Gastroesophageal sphincter (tissue), 4 donors: Measurements from ENCODE around the gene ATF3. TPM values are rescaled to one million over a fixed set of nuclear protein-coding genes. Genes with fewer than 3 reads are reported as not detected.

Source experiments
- ATAC-seq: fragments of 150-250 bp; one replicate; pipeline ENCODE4 v1.9.1; 2016; ENCODE audit warnings: mild to moderate bottlenecking, moderate library complexity
- H3K27ac ChIP-seq, 4 donors: fragments of 200-600 bp; sonication (generic) in 3 of 4; 1 replicate in 3 of 4; 2 replicates in 1 of 4; pipeline ENCODE4 v1.5.1; 2016 to 2019
- H3K27me3 ChIP-seq: fragments of 200-600 bp; sonication (generic); one replicate; pipeline ENCODE4 v1.5.1; 2019
- H3K36me3 ChIP-seq, 2 donors: fragments of 200-600 bp; sonication (generic); one replicate each; pipeline ENCODE4 v1.5.1; 2019; ENCODE audit warnings: control low read depth in 1 of 2
- H3K4me1 ChIP-seq, 3 donors: fragments of 200-600 bp; sonication (generic); 1 replicate in 2 of 3; 2 replicates in 1 of 3; pipeline ENCODE4 v1.5.1; 2016 to 2019; ENCODE audit warnings: control low read depth in 2 of 3
- H3K4me3 ChIP-seq, 2 donors: fragments of 200-600 bp; sonication (generic); one replicate each; pipeline ENCODE4 v1.5.1; 2019; ENCODE audit warnings: mild to moderate bottlenecking in 1 of 2, moderate library complexity in 1 of 2
- H3K9me3 ChIP-seq, 3 donors: fragments of 200-600 bp; sonication (generic); one replicate each; pipeline ENCODE4 v1.5.1; 2017 to 2019; ENCODE audit warnings: control low read depth in 2 of 3
- CTCF ChIP-seq, 4 experiments: fragments of 200-600 bp in 2 of 4; fragments of 450-650 bp in 2 of 4; sonication (generic) in 1 of 4; IDR thresholded peaks; one replicate each; pipeline ENCODE4 v1.5.1; 2017 to 2019; ENCODE audit warnings: antibody characterized with exemption in 4 of 4, mild to moderate bottlenecking in 2 of 4, moderate library complexity in 2 of 4
- EP300 ChIP-seq: sonication (generic); formaldehyde crosslinking; IDR thresholded peaks from one replicate; pipeline ENCODE4 v1.6.1; 2017; ENCODE audit warnings: antibody characterized with exemption, mild to moderate bottlenecking
- POLR2A ChIP-seq, 2 donors: fragments of 450-650 bp; IDR thresholded peaks; one replicate each; pipeline ENCODE4 v1.6.1; 2017; ENCODE audit warnings: antibody characterized with exemption in 2 of 2, mild to moderate bottlenecking in 2 of 2, moderate library complexity in 1 of 2
- POLR2AphosphoS5 ChIP-seq: sonication (generic); formaldehyde crosslinking; IDR thresholded peaks from one replicate; pipeline ENCODE4 v1.6.1; 2017; ENCODE audit warnings: antibody characterized with exemption
- WGBS, 2 donors: methylation state at CpG; one replicate each; pipeline ENCODE4 v1.1.5; 2018; ENCODE audit warnings: low coverage in 1 of 2; 5-methylcytosine and 5-hydroxymethylcytosine counted together
- total RNA-seq, 4 donors: library from RNA; depleted of rRNA; stranded (reverse); fragments of >200 nt; gene quantifications; one replicate each; pipeline ENCODE4 v1.1.0, GENCODE V29; 2016

Gene ATF3
- total RNA-seq, 4 donors from 2014 or later: 4.0 to 17.2 (median 9.4) TPM

DNA sequence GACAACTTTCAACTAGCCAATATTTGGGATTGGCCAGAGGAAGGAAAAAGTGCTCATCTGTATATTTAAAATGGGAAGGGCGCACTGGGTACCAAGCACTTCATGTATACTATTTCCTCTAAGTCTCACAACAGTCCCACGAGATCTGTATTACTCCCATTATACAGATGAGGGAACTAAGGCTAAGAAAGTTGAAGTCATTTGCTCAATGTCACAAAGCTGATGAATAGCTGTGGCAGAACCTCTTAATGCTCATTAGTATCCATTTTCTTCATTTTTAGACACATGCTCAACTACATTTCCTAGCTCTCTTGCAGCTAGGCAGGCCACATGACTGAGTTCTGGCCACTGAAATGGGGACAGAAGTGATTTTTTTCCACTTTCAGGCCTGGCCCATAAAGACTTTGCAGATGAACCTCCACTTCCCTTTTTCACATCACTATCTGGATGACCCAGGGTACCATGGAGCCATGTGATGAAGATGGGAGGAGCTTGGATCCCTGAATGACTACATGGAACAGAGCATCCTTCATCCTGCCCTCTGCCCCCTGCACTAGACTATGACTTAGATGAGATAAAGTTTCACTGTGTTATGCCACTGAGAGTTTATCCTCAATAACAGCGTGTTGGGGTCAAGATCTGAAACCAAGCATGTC is 31.8 kb downstream of the ATF3 start:
- Histone ChIP-seq H3K27me3 (no peaks in the 10 kb centered on the region), H3K36me3 (no peaks in the 10 kb centered on the region), H3K27ac (no peak overlapping the region), H3K9me3 (peaks cover 0 to 10% (median 0%) of the 10 kb centered on the region in 3 donors), H3K4me1 (peaks cover 0 to 20% (median 8%) of the 10 kb centered on the region in 3 donors), H3K4me3 (no peak overlapping the region)
- no peak for ATAC-seq
- TF ChIP-seq POLR2AphosphoS5: no peak
- TF ChIP-seq POLR2A (IDR thresholded peaks at IDR 0.05): no peak
- no peak for TF ChIP-seq CTCF (IDR thresholded peaks at IDR 0.05)
- TF ChIP-seq EP300: no peak
- WGBS, 2 donors: 95 to 100% methylated on average over 3 of the region's 3 CpGs

GRCh38 chr1:212641956-212642355 is 33.4 kb downstream of the ATF3 start:
- no peak overlapping the region for H3K27ac ChIP-seq
- peaks cover 0 to 10% (median 0%) of the 10 kb centered on the region in 3 donors for H3K9me3 ChIP-seq
- H3K27me3 ChIP-seq: no peaks in the 10 kb centered on the region
- ATAC-seq: no peak
- H3K4me1 ChIP-seq: peaks cover 0 to 4% (median 0%) of the 10 kb centered on the region in 3 donors
- H3K36me3 ChIP-seq: no peaks in the 10 kb centered on the region
- no peak overlapping the region for H3K4me3 ChIP-seq
- whole genome bisulfite sequencing, 2 donors: 80 to 100% methylated on average over 1 of the region's 1 CpG
- TF ChIP-seq EP300 (no peak), CTCF (IDR thresholded peaks at IDR 0.05) (no peak), POLR2A (IDR thresholded peaks at IDR 0.05) (no peak), POLR2AphosphoS5 (no peak)

DNA sequence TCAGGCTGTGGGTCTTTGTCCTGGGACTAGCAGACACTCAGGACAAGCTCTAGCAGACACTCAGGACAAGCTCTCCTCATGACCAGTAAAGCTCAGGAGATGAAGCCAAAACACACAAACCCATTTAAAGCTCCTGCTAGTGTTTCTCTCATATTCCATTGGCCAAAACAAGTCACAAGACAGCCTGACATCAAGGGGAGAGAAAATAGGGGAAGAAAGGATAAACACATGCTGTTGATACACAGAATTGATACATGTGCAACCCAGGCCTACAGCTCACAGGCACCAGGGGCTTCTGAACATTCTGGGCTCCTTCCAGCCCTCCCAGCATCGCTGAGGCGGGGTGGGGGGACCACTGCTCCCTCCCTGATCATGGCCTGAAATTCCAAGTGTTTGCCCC is 35.3 kb downstream of the ATF3 start:
- no peak for ATAC-seq
- Histone ChIP-seq H3K27ac (no peak overlapping the region), H3K9me3 (peaks cover 0 to 10% (median 0%) of the 10 kb centered on the region in 3 donors), H3K4me1 (no peaks in the 10 kb centered on the region), H3K4me3 (no peak overlapping the region), H3K27me3 (no peaks in the 10 kb centered on the region), H3K36me3 (no peaks in the 10 kb centered on the region)
- WGBS, 2 donors: 90% methylated on average over 2 of the region's 2 CpGs; no CpG with 5 or more reads in 1 of the 2 donors
- TF ChIP-seq CTCF (IDR thresholded peaks at IDR 0.05): no peak
- no peak for TF ChIP-seq POLR2A (IDR thresholded peaks at IDR 0.05)
- no peak for TF ChIP-seq EP300
- TF ChIP-seq POLR2AphosphoS5: no peak

DNA sequence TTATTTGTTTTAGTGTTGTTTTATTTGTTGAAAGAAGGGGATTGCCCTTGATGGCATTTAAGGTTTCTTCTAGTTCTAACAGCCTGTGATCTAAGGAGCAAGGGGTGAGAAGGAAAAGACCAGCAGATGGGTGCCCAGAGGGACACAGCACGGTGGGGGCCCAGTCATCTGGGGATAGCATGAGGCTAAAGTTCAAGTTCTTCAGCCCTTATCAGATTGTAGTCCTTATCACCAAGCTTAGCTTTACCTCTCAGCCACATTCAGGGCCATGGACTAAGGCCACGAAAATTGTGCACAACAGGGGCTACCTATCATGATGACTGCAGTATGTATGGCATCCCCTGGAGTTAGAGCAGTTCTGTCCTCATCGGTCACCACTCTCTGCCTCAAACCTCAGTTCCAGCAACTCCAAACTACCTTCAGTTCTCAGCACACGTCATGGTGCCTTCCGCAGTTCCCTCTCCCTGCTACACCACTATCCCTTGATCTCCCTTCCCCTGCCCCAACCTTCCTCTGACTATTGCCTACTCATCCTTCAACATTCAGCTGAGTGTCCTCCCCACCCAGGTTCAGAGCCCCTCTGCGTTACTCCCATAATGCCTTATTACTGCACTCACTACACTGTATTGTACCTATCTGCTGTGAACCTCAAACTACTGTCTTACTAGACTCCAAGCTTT is 36.4 kb downstream of the ATF3 start:
- TF ChIP-seq POLR2AphosphoS5 (no peak), EP300 (no peak), POLR2A (IDR thresholded peaks at IDR 0.05) (no peak), CTCF (IDR thresholded peaks at IDR 0.05) (no peak)
- Histone ChIP-seq H3K4me1 (no peaks in the 10 kb centered on the region), H3K27ac (no peak overlapping the region), H3K9me3 (peaks cover 0 to 10% (median 0%) of the 10 kb centered on the region in 3 donors), H3K4me3 (no peak overlapping the region), H3K27me3 (no peaks in the 10 kb centered on the region), H3K36me3 (no peaks in the 10 kb centered on the region)
- WGBS, 2 donors: 81 to 83% methylated on average over 3 to 6 of the region's 6 CpGs
- ATAC-seq: no peak
